Measurements from ENCODE around the gene PLXNB2. TPM values are rescaled to one million over a fixed set of nuclear protein-coding genes. Genes with fewer than 3 reads are reported as not detected.

The PLXNB2 gene
- polyA plus RNA-seq, 3 donors: 38.2 to 368 (median 70.5) TPM

DNA sequence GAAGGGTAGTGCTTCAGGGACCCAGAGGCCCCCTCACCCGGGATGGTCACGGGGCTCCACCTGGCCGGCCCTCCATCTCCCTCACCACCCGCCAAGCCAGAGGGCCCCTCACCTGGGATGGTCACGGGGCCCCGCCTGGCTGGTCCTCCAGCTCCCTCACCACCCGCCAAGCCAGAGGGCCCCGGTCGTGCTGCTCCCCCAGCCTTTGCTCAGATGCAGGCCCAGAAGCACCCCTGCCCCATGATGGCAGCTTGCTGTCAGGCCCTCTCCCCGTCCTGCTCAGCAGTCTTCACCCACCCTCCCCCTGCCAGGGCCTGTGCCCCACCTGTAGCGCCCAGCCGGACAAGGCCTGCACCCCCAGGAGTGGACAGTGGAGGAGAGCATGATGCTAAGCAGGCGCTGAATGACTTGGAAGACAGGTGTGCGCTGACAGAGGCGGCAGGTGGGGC, 12.1 kb upstream of the PLXNB2 start:
- intact Hi-C loops (cut with micrococcal nuclease): no loop called here
- Histone ChIP-seq H2AFZ (ENCODE audit: insufficient read depth, low read depth, low read length, poor library complexity, severe bottlenecking) (no peak overlapping the region), H3K9ac (ENCODE audit: insufficient read depth, low read length, poor library complexity, severe bottlenecking) (no peak overlapping the region), H3K27me3 (ENCODE audit: control insufficient read depth in 2 of 2, insufficient read depth in 2 of 2, low read length in 2 of 2) (no peaks in the 10 kb centered on the region), H3K79me2 (ENCODE audit: insufficient read depth, low read length) (peaks cover 3% of the 10 kb centered on the region), H3K4me2 (replicated peaks; ENCODE audit: extremely low read depth, low read length, poor library complexity, severe bottlenecking) (no peak overlapping the region), H3K4me1 (ENCODE audit: control insufficient read depth in 1 of 2, insufficient read depth in 2 of 2, low read length in 2 of 2) (peaks cover 10 to 12% of the 10 kb centered on the region in 2 donors), H3K4me3 (replicated peaks in 1 of 3; ENCODE audit: low read depth in 2 of 3, low read length in 3 of 3) (no peak overlapping the region), H3K36me3 (replicated peaks in 1 of 2; ENCODE audit: control insufficient read depth in 1 of 2, insufficient read depth in 2 of 2, low read length in 2 of 2) (no peaks in the 10 kb centered on the region), H3K9me3 (replicated peaks in 1 of 2; ENCODE audit: control insufficient read depth in 1 of 2, insufficient read depth in 1 of 2, low read length in 2 of 2) (no peaks in the 10 kb centered on the region), H3K27ac (ENCODE audit: low read depth in 1 of 2, low read length in 2 of 2) (no peak overlapping the region), H4K20me1 (ENCODE audit: insufficient read depth, low read length) (no peaks in the 10 kb centered on the region)
- Mint-ChIP-seq H3K4me3 (no peak overlapping the region), H3K9me3 (no peaks in the 10 kb centered on the region), H3K36me3 (peaks cover 0 to 2% of the 10 kb centered on the region in 2 donors), H3K4me1 (peaks cover 11% of the 10 kb centered on the region), H3K27ac (peak overlapping the region in 1 of 7 donors; percentile 16), H3K27me3 (ENCODE audit: low read depth in 3 of 3) (peaks cover 2 to 13% (median 5%) of the 10 kb centered on the region in 3 donors)
- DNase-seq: no peak
- TF ChIP-seq, protein P1, sequence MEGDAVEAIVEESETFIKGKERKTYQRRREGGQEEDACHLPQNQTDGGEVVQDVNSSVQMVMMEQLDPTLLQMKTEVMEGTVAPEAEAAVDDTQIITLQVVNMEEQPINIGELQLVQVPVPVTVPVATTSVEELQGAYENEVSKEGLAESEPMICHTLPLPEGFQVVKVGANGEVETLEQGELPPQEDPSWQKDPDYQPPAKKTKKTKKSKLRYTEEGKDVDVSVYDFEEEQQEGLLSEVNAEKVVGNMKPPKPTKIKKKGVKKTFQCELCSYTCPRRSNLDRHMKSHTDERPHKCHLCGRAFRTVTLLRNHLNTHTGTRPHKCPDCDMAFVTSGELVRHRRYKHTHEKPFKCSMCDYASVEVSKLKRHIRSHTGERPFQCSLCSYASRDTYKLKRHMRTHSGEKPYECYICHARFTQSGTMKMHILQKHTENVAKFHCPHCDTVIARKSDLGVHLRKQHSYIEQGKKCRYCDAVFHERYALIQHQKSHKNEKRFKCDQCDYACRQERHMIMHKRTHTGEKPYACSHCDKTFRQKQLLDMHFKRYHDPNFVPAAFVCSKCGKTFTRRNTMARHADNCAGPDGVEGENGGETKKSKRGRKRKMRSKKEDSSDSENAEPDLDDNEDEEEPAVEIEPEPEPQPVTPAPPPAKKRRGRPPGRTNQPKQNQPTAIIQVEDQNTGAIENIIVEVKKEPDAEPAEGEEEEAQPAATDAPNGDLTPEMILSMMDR (IDR thresholded peaks at IDR 0.05): no peak
- WGBS (ENCODE audit: insufficient coverage): 93% methylated on average over 11 of the region's 15 CpGs

DNA sequence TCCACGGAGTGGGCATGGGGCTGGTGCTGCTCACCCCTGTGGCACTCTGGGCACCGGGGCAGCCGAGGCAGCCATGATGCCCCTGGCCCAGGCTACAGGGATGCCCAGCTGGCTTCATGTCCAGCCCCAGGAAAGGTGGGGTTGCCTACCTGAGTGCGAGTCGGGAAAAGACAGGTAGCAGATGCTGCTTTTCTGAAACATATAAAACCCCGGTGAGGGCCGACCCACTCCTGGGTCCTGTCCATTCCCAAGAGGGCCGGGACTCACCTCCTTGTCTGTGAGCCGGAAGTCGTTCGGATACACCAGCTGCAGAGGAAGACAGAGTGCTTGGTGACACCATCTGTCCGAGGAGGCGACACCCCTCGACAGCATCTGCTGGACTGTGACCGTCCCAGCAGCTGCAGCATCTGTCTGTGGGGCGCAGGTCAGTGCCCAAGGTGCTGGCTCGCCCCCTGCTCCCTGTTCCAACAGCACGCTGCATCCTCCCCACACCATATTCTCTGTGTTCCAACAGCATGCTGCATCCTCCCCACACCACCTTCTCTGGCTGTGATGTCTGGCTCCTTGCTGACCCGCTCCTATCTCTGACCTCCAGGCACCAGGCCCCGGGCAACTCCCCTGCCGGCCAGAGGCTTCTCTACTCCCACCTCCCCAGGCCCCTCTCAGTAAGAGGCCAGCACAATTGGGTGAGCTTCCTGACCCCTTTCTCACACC, 11.4 kb upstream of the PLXNB2 start:
- Histone ChIP-seq H3K4me1 (ENCODE audit: control insufficient read depth in 1 of 2, insufficient read depth in 2 of 2, low read length in 2 of 2) (peaks cover 16 to 18% of the 10 kb centered on the region in 2 donors), H3K36me3 (replicated peaks in 1 of 2; ENCODE audit: control insufficient read depth in 1 of 2, insufficient read depth in 2 of 2, low read length in 2 of 2) (no peaks in the 10 kb centered on the region), H3K27ac (ENCODE audit: low read depth in 1 of 2, low read length in 2 of 2) (no peak overlapping the region), H4K20me1 (ENCODE audit: insufficient read depth, low read length) (no peaks in the 10 kb centered on the region), H3K9ac (ENCODE audit: insufficient read depth, low read length, poor library complexity, severe bottlenecking) (no peak overlapping the region), H3K9me3 (replicated peaks in 1 of 2; ENCODE audit: control insufficient read depth in 1 of 2, insufficient read depth in 1 of 2, low read length in 2 of 2) (no peaks in the 10 kb centered on the region), H3K4me3 (replicated peaks in 1 of 3; ENCODE audit: low read depth in 2 of 3, low read length in 3 of 3) (no peak overlapping the region), H3K79me2 (ENCODE audit: insufficient read depth, low read length) (peaks cover 8% of the 10 kb centered on the region), H3K4me2 (replicated peaks; ENCODE audit: extremely low read depth, low read length, poor library complexity, severe bottlenecking) (no peak overlapping the region), H2AFZ (ENCODE audit: insufficient read depth, low read depth, low read length, poor library complexity, severe bottlenecking) (no peak overlapping the region), H3K27me3 (ENCODE audit: control insufficient read depth in 2 of 2, insufficient read depth in 2 of 2, low read length in 2 of 2) (no peaks in the 10 kb centered on the region)
- Mint-ChIP-seq H3K27ac (no peak overlapping the region), H3K4me1 (peaks cover 16% of the 10 kb centered on the region), H3K9me3 (no peaks in the 10 kb centered on the region), H3K36me3 (peaks cover 0 to 2% of the 10 kb centered on the region in 2 donors), H3K4me3 (no peak overlapping the region), H3K27me3 (ENCODE audit: low read depth in 3 of 3) (peaks cover 3 to 10% (median 4%) of the 10 kb centered on the region in 3 donors)
- DNase-seq: no peak
- WGBS (ENCODE audit: insufficient coverage): 94% methylated on average over 21 of the region's 21 CpGs
- TF ChIP-seq, protein P1 (IDR thresholded peaks at IDR 0.05): no peak
- intact Hi-C loops (cut with micrococcal nuclease): no loop called here
